Measurements from ENCODE around the gene NEXMIF.

DNA sequence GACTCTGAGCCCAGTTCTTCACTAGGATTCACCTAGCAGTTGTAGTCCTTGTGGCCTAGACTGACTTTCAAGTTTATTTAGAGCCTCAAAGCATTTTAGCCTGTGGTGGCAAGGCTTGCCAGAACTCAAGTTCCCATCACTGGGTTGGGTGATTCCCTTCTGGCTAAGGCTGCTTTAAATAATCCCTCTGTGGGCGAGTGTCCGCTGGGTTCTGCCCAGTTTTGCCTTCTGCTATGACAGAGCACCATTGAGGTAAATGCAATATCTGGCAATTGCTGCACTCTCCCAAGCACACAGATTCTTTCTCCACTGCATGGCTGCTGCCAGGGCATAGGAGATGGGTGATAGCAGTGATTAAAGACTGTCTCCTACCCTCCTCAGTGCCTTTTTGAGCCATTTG is 220.0 kb downstream of the NEXMIF start:
- TF ChIP-seq, protein P1, sequence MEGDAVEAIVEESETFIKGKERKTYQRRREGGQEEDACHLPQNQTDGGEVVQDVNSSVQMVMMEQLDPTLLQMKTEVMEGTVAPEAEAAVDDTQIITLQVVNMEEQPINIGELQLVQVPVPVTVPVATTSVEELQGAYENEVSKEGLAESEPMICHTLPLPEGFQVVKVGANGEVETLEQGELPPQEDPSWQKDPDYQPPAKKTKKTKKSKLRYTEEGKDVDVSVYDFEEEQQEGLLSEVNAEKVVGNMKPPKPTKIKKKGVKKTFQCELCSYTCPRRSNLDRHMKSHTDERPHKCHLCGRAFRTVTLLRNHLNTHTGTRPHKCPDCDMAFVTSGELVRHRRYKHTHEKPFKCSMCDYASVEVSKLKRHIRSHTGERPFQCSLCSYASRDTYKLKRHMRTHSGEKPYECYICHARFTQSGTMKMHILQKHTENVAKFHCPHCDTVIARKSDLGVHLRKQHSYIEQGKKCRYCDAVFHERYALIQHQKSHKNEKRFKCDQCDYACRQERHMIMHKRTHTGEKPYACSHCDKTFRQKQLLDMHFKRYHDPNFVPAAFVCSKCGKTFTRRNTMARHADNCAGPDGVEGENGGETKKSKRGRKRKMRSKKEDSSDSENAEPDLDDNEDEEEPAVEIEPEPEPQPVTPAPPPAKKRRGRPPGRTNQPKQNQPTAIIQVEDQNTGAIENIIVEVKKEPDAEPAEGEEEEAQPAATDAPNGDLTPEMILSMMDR (IDR thresholded peaks at IDR 0.05) = no peak
- TF ChIP-seq POLR2A (IDR thresholded peaks at IDR 0.05) = no peak

Measured in ovary (tissue), 3 donors.